ENCODE data around the gene AHSG.
A peak's percentile ranks its signal among the peaks of the same experiment; 100 is the strongest.
"Not testable (repeated sequence)": the region's sequence is repeated elsewhere in the genome, so short reads cannot be mapped to it uniquely, and the experiment has no call there.

AHSG gene

GRCh38 chr3:186583831-186584230, 29.0 kb upstream of the AHSG start:
- no peak for TF ChIP-seq JUND (IDR thresholded peaks at IDR 0.05; ENCODE audit: low read depth)
- DNase-seq (ENCODE audit: low read depth in 1 of 2, low spot score in 1 of 2), result no peak
- in situ Hi-C loops (cut with HindIII; ENCODE audit: low pct_unique_long_range_greater_than_20kb, low sequenced_read_pairs), result no loop called here

DNA sequence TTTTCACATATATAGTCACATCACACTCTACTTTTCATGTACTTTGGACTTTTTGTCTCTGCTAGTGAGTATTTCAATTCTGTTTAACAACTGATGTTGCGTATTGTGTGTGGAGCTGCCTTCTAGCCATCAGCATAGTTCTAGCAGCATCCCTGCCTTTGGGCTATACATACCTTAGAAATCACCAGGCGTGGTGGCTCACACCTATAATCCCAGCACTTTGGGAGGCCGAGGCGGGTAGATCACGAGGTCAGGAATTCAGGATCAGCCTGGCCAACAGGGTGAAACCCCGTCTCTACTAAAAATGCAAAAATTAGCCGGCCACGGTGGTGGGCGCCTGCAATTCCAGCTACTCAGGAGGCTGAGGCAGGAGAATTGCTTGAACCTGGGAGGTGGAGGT, 26.6 kb upstream of the AHSG start:
- in situ Hi-C loops (cut with HindIII; ENCODE audit: low pct_unique_long_range_greater_than_20kb, low sequenced_read_pairs); DNase-seq (ENCODE audit: low read depth in 1 of 2, low spot score in 1 of 2): not testable (repeated sequence)

DNA sequence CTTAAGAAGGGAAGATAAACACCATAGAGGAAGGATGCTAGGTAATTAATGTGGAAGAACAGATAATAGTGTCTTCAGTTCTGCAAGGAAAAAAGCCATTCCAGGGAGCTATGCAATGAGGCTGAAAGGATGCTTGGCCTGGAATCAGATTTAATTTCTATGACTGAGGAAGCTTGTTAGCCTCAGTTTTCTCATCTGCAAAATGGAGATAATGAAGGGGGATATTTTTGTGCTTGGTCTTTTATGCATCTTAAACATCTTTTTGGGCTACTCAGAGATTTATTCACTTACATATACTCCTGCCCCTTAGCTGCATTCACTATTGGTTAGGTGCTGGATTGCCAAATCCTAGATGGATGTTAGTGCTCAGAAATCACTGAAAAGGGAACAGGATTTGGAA, 25.7 kb upstream of the AHSG start:
- in situ Hi-C loops (cut with HindIII; ENCODE audit: low pct_unique_long_range_greater_than_20kb, low sequenced_read_pairs), result no loop called here
- no peak for DNase-seq (ENCODE audit: low read depth in 1 of 2, low spot score in 1 of 2)
- TF ChIP-seq JUND (IDR thresholded peaks at IDR 0.05; ENCODE audit: low read depth), result no peak

DNA sequence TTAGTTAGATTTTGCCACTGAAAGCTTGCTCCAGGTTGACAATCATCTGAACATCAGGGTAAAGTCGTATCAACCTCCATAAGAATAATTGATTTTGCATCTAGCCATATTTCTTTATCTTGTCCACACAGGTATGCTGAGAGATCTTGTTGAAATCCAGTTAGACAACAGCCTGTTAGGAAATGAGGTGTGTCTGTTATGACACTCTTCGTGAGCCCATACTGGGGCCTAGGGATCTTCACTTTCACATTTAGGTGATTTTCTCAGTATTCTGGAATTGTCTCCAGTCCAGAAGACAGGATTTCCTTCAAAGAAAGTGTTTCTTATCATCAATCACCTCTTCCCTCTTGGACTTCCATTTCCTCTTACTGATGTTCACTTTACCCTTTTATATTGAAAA, 24.2 kb upstream of the AHSG start:
- in situ Hi-C loops (cut with HindIII; ENCODE audit: low pct_unique_long_range_greater_than_20kb, low sequenced_read_pairs), result no loop called here

GRCh38 chr3:186589121-186589520, 23.7 kb upstream of the AHSG start:
- DNase-seq (ENCODE audit: low read depth in 1 of 2, low spot score in 1 of 2), result peak in 1 of 2 experiments; percentile 52
- TF ChIP-seq JUND (IDR thresholded peaks at IDR 0.05; ENCODE audit: low read depth), result no peak
- in situ Hi-C loops (cut with HindIII; ENCODE audit: low pct_unique_long_range_greater_than_20kb, low sequenced_read_pairs), result no loop called here

More for the DNA sequence above, 24.2 kb upstream of the AHSG start:
- no peak for TF ChIP-seq JUND (IDR thresholded peaks at IDR 0.05; ENCODE audit: low read depth)
- DNase-seq (ENCODE audit: low read depth in 1 of 2, low spot score in 1 of 2), result no peak

GRCh38 chr3:186589856-186590579, 22.8 kb upstream of the AHSG start:
- in situ Hi-C loops (cut with HindIII; ENCODE audit: low pct_unique_long_range_greater_than_20kb, low sequenced_read_pairs), result no loop called here
- no peak for DNase-seq (ENCODE audit: low read depth in 1 of 2, low spot score in 1 of 2)
- TF ChIP-seq JUND (IDR thresholded peaks at IDR 0.05; ENCODE audit: low read depth), result no peak

- DNase-seq (ENCODE audit: low read depth in 1 of 2, low spot score in 1 of 2), result no peak
- in situ Hi-C loops (cut with HindIII; ENCODE audit: low pct_unique_long_range_greater_than_20kb, low sequenced_read_pairs), result no loop called here
- no peak for TF ChIP-seq JUND (IDR thresholded peaks at IDR 0.05; ENCODE audit: low read depth)
Measured at GRCh38 chr3:186590580-186591295, 22.1 kb upstream of the AHSG start.

DNA sequence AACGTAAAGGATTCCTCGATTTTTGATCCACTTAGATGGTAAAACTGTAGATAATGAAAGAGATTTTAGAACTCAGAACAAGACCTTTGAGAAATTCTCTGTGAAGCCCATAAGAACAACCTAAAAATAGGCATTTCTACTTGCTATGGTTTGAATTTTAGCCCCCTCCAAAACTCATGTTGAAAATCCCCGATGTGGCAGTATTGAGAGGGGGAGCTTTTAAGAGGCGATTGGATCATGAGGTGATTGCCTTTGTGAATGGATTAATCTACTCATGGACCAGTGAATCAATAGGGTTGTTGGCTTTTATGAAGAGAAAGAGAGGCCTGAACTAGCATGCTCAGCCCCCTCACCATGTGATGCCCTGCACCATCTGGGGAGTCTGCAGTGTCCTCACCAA, 20.2 kb upstream of the AHSG start:
- no peak for TF ChIP-seq JUND (IDR thresholded peaks at IDR 0.05; ENCODE audit: low read depth)
- no peak for DNase-seq (ENCODE audit: low read depth in 1 of 2, low spot score in 1 of 2)
- in situ Hi-C loops (cut with HindIII; ENCODE audit: low pct_unique_long_range_greater_than_20kb, low sequenced_read_pairs), result no loop called here

DNA sequence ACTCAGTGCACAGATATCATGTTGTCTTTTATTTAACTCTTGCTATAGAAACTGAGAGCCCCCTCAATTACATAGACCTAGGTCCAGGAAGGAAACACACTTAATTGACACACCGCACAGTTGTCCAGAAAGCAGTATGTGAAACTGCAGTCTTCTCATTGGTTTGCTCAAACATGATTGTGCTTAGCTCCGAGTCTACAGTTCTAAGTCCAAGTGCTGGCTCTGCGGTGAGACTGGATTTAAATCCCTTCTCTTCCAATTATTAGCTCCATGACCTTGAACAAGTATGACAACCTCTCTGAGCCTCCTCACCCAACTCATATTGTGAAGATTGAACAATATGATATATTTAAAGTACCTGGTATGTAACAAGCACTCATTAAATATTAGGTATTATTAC, 19.0 kb upstream of the AHSG start:
- in situ Hi-C loops (cut with HindIII; ENCODE audit: low pct_unique_long_range_greater_than_20kb, low sequenced_read_pairs), result no loop called here
- DNase-seq (ENCODE audit: low read depth in 1 of 2, low spot score in 1 of 2), result no peak
- no peak for TF ChIP-seq JUND (IDR thresholded peaks at IDR 0.05; ENCODE audit: low read depth)

GRCh38 chr3:186594591-186595113, 18.2 kb upstream of the AHSG start:
- no peak for TF ChIP-seq JUND (IDR thresholded peaks at IDR 0.05; ENCODE audit: low read depth)
- in situ Hi-C loops (cut with HindIII; ENCODE audit: low pct_unique_long_range_greater_than_20kb, low sequenced_read_pairs), result no loop called here
- DNase-seq (ENCODE audit: low read depth in 1 of 2, low spot score in 1 of 2), result no peak

DNA sequence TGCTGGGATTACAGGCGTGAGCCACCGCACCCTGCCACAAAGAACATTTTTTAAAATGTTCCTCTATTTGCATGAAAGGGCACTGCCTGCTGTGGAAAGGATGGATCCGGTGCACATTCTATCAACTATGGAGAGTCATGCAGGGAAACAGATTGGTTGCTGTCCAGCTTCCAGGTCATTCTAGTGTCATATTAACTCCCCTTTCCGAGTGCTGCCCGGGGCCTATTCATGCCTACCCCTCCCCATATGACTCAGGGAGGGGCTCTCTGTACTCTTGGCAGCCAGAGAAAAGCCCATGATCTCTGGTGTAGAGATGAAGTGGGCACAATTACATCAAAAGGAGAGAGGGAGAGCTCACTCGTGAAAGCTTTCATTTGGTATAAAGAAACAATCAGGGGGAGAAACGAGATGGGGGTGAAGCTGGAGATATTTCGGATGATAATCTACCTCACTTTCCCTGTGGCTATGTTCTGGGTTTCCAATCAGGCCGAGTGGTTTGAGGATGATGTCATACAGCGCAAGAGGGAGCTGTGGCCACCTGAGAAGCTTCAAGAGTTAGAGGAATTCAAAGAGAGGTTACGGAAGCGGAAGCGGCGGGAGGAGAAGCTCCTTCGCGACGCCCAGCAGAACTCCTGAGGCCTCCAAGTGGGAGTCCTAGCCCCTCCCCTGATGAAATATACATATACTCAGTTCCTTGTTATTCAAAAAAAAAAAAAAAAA, 16.1 kb upstream of the AHSG start:
- DNase-seq (ENCODE audit: low read depth in 1 of 2, low spot score in 1 of 2), result peak in 1 of 2 experiments; percentile 53
- no peak for TF ChIP-seq JUND (IDR thresholded peaks at IDR 0.05; ENCODE audit: low read depth)
- in situ Hi-C loops (cut with HindIII; ENCODE audit: low pct_unique_long_range_greater_than_20kb, low sequenced_read_pairs), result no loop called here

DNA sequence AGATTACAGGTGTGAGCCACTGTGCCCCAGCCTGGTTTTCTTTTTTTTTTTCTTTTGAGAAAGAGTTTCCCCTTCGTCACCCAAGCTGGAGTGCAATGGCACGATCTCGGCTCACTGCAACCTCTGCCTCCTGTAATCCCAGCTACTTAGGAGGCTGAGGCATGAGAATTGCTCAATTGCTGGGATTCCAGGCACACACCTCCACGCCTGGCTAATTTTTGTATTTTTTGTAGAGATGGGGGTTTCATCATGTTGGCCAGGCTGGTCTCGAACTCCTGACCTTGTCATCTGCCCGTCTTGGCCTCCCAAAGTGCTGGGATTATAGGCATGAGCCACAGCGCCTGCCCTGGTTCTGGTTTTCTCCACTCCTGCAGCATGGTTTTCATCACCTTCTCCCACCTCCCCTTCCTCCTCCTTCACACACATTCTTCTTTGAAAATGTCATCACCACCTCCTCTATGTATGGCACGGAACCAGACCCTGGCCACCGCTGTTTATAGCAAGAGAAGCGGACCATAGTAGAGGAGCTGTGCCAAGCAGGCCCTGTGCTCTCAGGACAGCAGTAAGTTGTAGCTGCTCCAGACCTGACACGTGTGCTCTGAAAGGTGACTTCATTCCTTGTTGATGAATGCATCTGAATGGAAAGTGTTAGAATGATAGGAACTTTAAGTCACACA, 14.6 kb upstream of the AHSG start:
- TF ChIP-seq JUND (IDR thresholded peaks at IDR 0.05; ENCODE audit: low read depth), result no peak
- DNase-seq (ENCODE audit: low read depth in 1 of 2, low spot score in 1 of 2), result no peak
- in situ Hi-C loops (cut with HindIII; ENCODE audit: low pct_unique_long_range_greater_than_20kb, low sequenced_read_pairs), result no loop called here
